HG03442 (cell line): ENCODE measurements around the gene IDH3B.
"Not testable (repeated sequence)": the region's sequence is repeated elsewhere in the genome, so short reads cannot be mapped to it uniquely, and the experiment has no call there.

ENCODE experiments used
- ATAC-seq: cut with Tn5 transposase; IDR thresholded peaks from one replicate; pipeline ENCODE4 v1.9.1; 2021; ENCODE audit warnings: mild to moderate bottlenecking, moderate library complexity; ENCODE audit not compliant: unreplicated experiment

Gene IDH3B

GRCh38 chr20:2695206-2695983 lies 31.4 kb upstream of the IDH3B start:
- ATAC-seq: no peak

- ATAC-seq: no peak
Measured at GRCh38 chr20:2694519-2694918, 30.5 kb upstream of the IDH3B start.

GRCh38 chr20:2694008-2694471 lies 30.0 kb upstream of the IDH3B start:
- ATAC-seq: no peak

- ATAC-seq: no peak
Measured at GRCh38 chr20:2693286-2694007, 29.4 kb upstream of the IDH3B start.

GRCh38 chr20:2692886-2693285 lies 28.9 kb upstream of the IDH3B start:
- ATAC-seq: no peak

GRCh38 chr20:2692036-2692885 lies 28.2 kb upstream of the IDH3B start, which contains the start of gene EBF4:
TSS of gene EBF4 (plus strand) at chr20:2692780. CDS start at chr20:2693646, 866 bp downstream.
- no peak for ATAC-seq

GRCh38 chr20:2691663-2692035 lies 27.6 kb upstream of the IDH3B start:
- no peak for ATAC-seq

- ATAC-seq: no peak
Measured at GRCh38 chr20:2691127-2691526, 27.1 kb upstream of the IDH3B start.

- ATAC-seq: no peak
Measured at GRCh38 chr20:2690718-2691117, 26.7 kb upstream of the IDH3B start.

- ATAC-seq: no peak
Measured at GRCh38 chr20:2690213-2690612, 26.2 kb upstream of the IDH3B start.

- no peak for ATAC-seq
Measured at GRCh38 chr20:2688041-2688591, 24.1 kb upstream of the IDH3B start.

GRCh38 chr20:2687514-2687913 lies 23.5 kb upstream of the IDH3B start:
- ATAC-seq: no peak

GRCh38 chr20:2684817-2685216 lies 20.8 kb upstream of the IDH3B start:
- not testable (repeated sequence) for ATAC-seq

- ATAC-seq: not testable (repeated sequence)
Measured at GRCh38 chr20:2682040-2682439, 18.0 kb upstream of the IDH3B start.

- no peak for ATAC-seq
Measured at GRCh38 chr20:2680046-2680445, 16.0 kb upstream of the IDH3B start.

- no peak for ATAC-seq
Measured at GRCh38 chr20:2673453-2673852, 9.4 kb upstream of the IDH3B start.

- ATAC-seq: no peak
Measured at GRCh38 chr20:2672446-2672845, 8.4 kb upstream of the IDH3B start.

GRCh38 chr20:2671977-2672376 lies 8.0 kb upstream of the IDH3B start:
- ATAC-seq: no peak

GRCh38 chr20:2663364-2663886 lies 591 bp downstream of the IDH3B start:
- no peak for ATAC-seq

GRCh38 chr20:2659547-2659946 lies 4.5 kb downstream of the IDH3B start:
- ATAC-seq: no peak
